Measurements from ENCODE around the gene CDK5RAP1. TPM values are rescaled to one million over a fixed set of nuclear protein-coding genes. Genes with fewer than 3 reads are reported as not detected.
A peak's percentile ranks its signal among the peaks of the same experiment; 100 is the strongest.
"Not testable (repeated sequence)": the region's sequence is repeated elsewhere in the genome, so short reads cannot be mapped to it uniquely, and the experiment has no call there.

Gene CDK5RAP1
- total RNA-seq, 1 donor from 2014 or later: 58.7 TPM

GRCh38 chr20:33438481-33438880 lies 37.2 kb upstream of the CDK5RAP1 start:
- H3K4me3 Mint-ChIP-seq: no peak overlapping the region
- H3K27ac Mint-ChIP-seq (ENCODE audit: unreplicated experiment): peak overlapping the region; percentile 35
- H3K36me3 Mint-ChIP-seq (ENCODE audit: low read depth): no peaks in the 10 kb centered on the region
- H3K27me3 Mint-ChIP-seq (ENCODE audit: low read depth): peaks cover 14% of the 10 kb centered on the region
- TF ChIP-seq CTCF (conservative IDR thresholded peaks at IDR 0.05): no peak
- H3K4me1 Mint-ChIP-seq: peaks cover 5% of the 10 kb centered on the region
- DNase-seq (ENCODE audit: low read depth, low spot score): no peak
- H3K9me3 Mint-ChIP-seq: no peaks in the 10 kb centered on the region

- Mint-ChIP-seq H3K4me3 (no peak overlapping the region), H3K27me3 (ENCODE audit: low read depth) (peaks cover 6% of the 10 kb centered on the region), H3K27ac (ENCODE audit: unreplicated experiment) (no peak overlapping the region), H3K9me3 (no peaks in the 10 kb centered on the region), H3K36me3 (ENCODE audit: low read depth) (no peaks in the 10 kb centered on the region), H3K4me1 (peaks cover 5% of the 10 kb centered on the region)
- DNase-seq (ENCODE audit: low read depth, low spot score): no peak
- TF ChIP-seq CTCF (conservative IDR thresholded peaks at IDR 0.05): no peak
Observed at GRCh38 chr20:33437141-33437911, 36.0 kb upstream of the CDK5RAP1 start.

- Mint-ChIP-seq H3K36me3 (ENCODE audit: low read depth) (peaks cover 4% of the 10 kb centered on the region), H3K27me3 (ENCODE audit: low read depth) (no peaks in the 10 kb centered on the region), H3K4me1 (peaks cover 10% of the 10 kb centered on the region), H3K4me3 (no peak overlapping the region), H3K9me3 (peaks cover 2% of the 10 kb centered on the region), H3K27ac (ENCODE audit: unreplicated experiment) (peak overlapping the region; percentile 28)
- no peak for DNase-seq (ENCODE audit: low read depth, low spot score)
- no peak for TF ChIP-seq CTCF (conservative IDR thresholded peaks at IDR 0.05)
Observed at GRCh38 chr20:33434434-33434833, 33.1 kb upstream of the CDK5RAP1 start.

DNA sequence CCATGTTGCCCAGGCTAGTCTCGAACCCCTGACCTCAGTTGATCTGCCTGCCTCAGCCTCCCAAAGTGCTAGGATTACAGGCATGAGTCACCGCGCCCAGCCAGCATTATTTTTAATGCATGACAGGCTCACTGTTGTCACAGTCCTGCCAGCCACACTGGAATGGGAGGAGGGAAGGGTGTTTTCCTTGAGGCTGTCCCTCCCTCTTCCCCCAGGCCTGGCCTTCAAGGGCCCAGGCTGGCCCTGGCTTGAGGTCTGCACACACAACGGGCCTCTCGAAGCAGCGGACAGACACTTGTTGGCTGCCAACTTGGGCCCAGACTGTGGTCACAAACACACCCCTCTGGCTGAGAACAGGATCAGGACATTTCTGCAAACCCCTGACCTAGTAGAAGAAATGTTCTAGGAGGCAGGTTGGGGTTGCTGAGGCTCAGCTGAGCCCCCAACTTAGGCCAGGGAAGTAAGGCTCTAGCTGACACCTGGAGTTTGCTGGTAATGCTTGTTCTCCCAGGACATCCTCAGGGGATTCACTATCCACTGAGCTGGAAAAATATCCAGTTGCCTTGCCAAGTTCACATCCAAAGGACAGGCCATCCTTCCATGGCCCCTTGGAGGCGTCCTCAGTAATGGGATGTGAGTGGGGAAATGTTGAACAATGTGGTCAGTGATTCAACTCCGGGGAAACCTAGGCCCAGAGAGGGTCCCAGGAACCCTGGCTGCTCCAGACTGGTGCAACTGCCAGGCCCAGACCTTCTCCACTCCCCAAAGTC lies 32.3 kb upstream of the CDK5RAP1 start:
- Mint-ChIP-seq H3K9me3 (peaks cover 2% of the 10 kb centered on the region), H3K27me3 (ENCODE audit: low read depth) (no peaks in the 10 kb centered on the region), H3K4me1 (peaks cover 10% of the 10 kb centered on the region), H3K27ac (ENCODE audit: unreplicated experiment) (peak overlapping the region; percentile 6), H3K36me3 (ENCODE audit: low read depth) (peaks cover 4% of the 10 kb centered on the region), H3K4me3 (no peak overlapping the region)
- DNase-seq (ENCODE audit: low read depth, low spot score): no peak
- TF ChIP-seq CTCF (conservative IDR thresholded peaks at IDR 0.05): no peak

DNA sequence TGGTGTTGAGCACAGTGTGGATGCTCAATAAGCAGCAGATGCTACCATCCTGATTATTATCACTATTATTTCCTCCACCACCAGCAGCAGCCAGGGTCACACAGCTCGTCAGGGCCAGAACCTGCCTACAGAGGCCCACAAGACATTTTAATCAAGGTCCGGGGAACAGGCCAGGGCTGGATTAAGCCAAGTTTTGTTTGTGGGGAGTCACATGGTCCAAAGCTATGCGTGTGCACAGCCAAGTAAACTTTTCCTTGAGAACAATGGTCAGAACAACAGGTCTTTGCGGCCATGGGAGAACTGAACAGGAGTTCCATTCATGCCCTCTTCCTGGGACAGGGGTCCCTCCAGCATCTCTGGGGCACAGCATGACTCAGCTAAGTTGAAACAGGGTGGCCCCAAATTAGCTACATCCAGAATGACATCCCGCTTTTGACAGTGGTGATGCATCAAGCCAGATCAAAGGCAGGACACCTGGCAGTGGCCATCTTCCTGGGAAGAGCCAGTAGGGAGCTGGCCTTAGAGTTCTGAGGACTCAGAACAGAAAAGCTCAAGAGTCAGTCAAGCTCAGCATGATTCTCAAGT lies 30.6 kb upstream of the CDK5RAP1 start:
- Mint-ChIP-seq H3K27ac (ENCODE audit: unreplicated experiment) (peak overlapping the region; percentile 52), H3K27me3 (ENCODE audit: low read depth) (no peaks in the 10 kb centered on the region), H3K4me1 (peaks cover 10% of the 10 kb centered on the region), H3K9me3 (peaks cover 2% of the 10 kb centered on the region), H3K36me3 (ENCODE audit: low read depth) (peaks cover 4% of the 10 kb centered on the region), H3K4me3 (no peak overlapping the region)
- no peak for DNase-seq (ENCODE audit: low read depth, low spot score)
- TF ChIP-seq CTCF (conservative IDR thresholded peaks at IDR 0.05): no peak

- not testable (repeated sequence) for H3K4me3 Mint-ChIP-seq; DNase-seq (ENCODE audit: low read depth, low spot score); H3K36me3 Mint-ChIP-seq (ENCODE audit: low read depth); H3K4me1 Mint-ChIP-seq; H3K27me3 Mint-ChIP-seq (ENCODE audit: low read depth); H3K9me3 Mint-ChIP-seq
- H3K27ac Mint-ChIP-seq (ENCODE audit: unreplicated experiment): peak overlapping the region; percentile 14
Observed at GRCh38 chr20:33423875-33424274, 22.6 kb upstream of the CDK5RAP1 start.

All from neural crest cell (in vitro differentiated cells).